GM19463 (cell line): ENCODE results near the gene B9D2.

Experiments
- ATAC-seq: cut with Tn5 transposase; IDR thresholded peaks from one replicate; pipeline ENCODE4 v1.9.1; 2021; ENCODE audit warnings: mild to moderate bottlenecking, moderate library complexity; ENCODE audit not compliant: unreplicated experiment

Gene B9D2

GRCh38 chr19:41328842-41329225, 35.1 kb downstream of the B9D2 start:
- ATAC-seq: no peak

- no peak for ATAC-seq
Observed at GRCh38 chr19:41328157-41328841, 35.6 kb downstream of the B9D2 start.

GRCh38 chr19:41327576-41328156, 36.3 kb downstream of the B9D2 start:
- ATAC-seq: peak; percentile 72

GRCh38 chr19:41327076-41327575, 36.8 kb downstream of the B9D2 start:
- no peak for ATAC-seq

- ATAC-seq: no peak
Observed at GRCh38 chr19:41325947-41326706, 37.8 kb downstream of the B9D2 start.

GRCh38 chr19:41325640-41325946, 38.4 kb downstream of the B9D2 start:
- ATAC-seq: no peak

- ATAC-seq: no peak
Observed at GRCh38 chr19:41324921-41325639, 38.9 kb downstream of the B9D2 start.

GRCh38 chr19:41324231-41324702, 39.7 kb downstream of the B9D2 start:
- ATAC-seq: no peak

- no peak for ATAC-seq
Observed at GRCh38 chr19:41323430-41324125, 40.4 kb downstream of the B9D2 start.

GRCh38 chr19:41323023-41323422, 40.9 kb downstream of the B9D2 start:
- ATAC-seq: no peak

GRCh38 chr19:41322451-41322850, 41.5 kb downstream of the B9D2 start:
- no peak for ATAC-seq

- no peak for ATAC-seq
Observed at GRCh38 chr19:41321600-41322270, 42.2 kb downstream of the B9D2 start.

GRCh38 chr19:41321204-41321599, 42.7 kb downstream of the B9D2 start:
- no peak for ATAC-seq

- ATAC-seq: no peak
Observed at GRCh38 chr19:41320568-41320967, 43.4 kb downstream of the B9D2 start.

GRCh38 chr19:41320185-41320518, 43.8 kb downstream of the B9D2 start:
- ATAC-seq: no peak

GRCh38 chr19:41319500-41320184, 44.3 kb downstream of the B9D2 start:
- no peak for ATAC-seq

- no peak for ATAC-seq
Observed at GRCh38 chr19:41318696-41319499, 45.1 kb downstream of the B9D2 start.

- no peak for ATAC-seq
Observed at GRCh38 chr19:41316306-41316920, 47.5 kb downstream of the B9D2 start.
